Vagina (tissue), 2 donors: Measurements from ENCODE around the gene GPN2. TPM values are rescaled to one million over a fixed set of nuclear protein-coding genes. Genes with fewer than 3 reads are reported as not detected.

ENCODE experiments used
- DNase-seq, 2 donors: peaks; one replicate each; pipeline ENCODE4 v3.0.0-alpha.2; 2017; ENCODE audit errors: extremely low spot score in 2 of 2
- H3K27ac ChIP-seq: fragments of 200-600 bp; sonication (generic); one replicate; pipeline ENCODE4 v1.5.1; 2019
- H3K27me3 ChIP-seq: fragments of 200-600 bp; sonication (generic); one replicate; pipeline ENCODE4 v1.5.1; 2019
- H3K36me3 ChIP-seq, 2 donors: fragments of 200-600 bp; sonication (generic); one replicate each; pipeline ENCODE4 v1.5.1; 2017 to 2019
- H3K4me1 ChIP-seq: fragments of 200-600 bp; sonication (generic); one replicate; pipeline ENCODE4 v1.5.1; 2019
- H3K4me3 ChIP-seq, 2 donors: fragments of 200-600 bp; sonication (generic); 1 replicate in 1 of 2; 2 replicates in 1 of 2; pipeline ENCODE4 v1.5.1; 2016 to 2019
- H3K9me3 ChIP-seq: fragments of 200-600 bp; sonication (generic); one replicate; pipeline ENCODE4 v1.5.1; 2019
- POLR2A ChIP-seq, 2 donors: fragments of 450-650 bp; IDR thresholded peaks; one replicate each; pipeline ENCODE4 v1.6.1; 2017; ENCODE audit warnings: antibody characterized with exemption in 2 of 2, mild to moderate bottlenecking in 2 of 2, moderate library complexity in 2 of 2
- POLR2AphosphoS5 ChIP-seq, 2 donors: sonication (generic); formaldehyde crosslinking; IDR thresholded peaks; one replicate each; pipeline ENCODE4 v1.9.0; 2017; ENCODE audit warnings: antibody characterized with exemption in 2 of 2, mild to moderate bottlenecking in 2 of 2, low read depth in 1 of 2; ENCODE audit not compliant: insufficient read depth in 1 of 2
- intact Hi-C: fragments of 100-400 bp; cut with DNase I; formaldehyde crosslinking; loops from one replicate; pipeline ENCODE4 v1.15.1; 2023
- total RNA-seq: library from RNA; depleted of rRNA; stranded (reverse); fragments of >200 nt; gene quantifications from one replicate; pipeline ENCODE4 v1.2.3, GENCODE V29; 2016
- TF ChIP-seq, protein P1 (sequence below), 3 experiments: fragments of 450-650 bp in 2 of 3; fragments of 200-600 bp in 1 of 3; sonication (generic) in 1 of 3; IDR thresholded peaks; one replicate each; pipeline ENCODE4 v1.5.1; 2017 to 2019; ENCODE audit warnings: antibody characterized with exemption in 3 of 3, mild to moderate bottlenecking in 2 of 3, moderate library complexity in 2 of 3

GPN2 gene
- total RNA-seq = 11.5 TPM

DNA sequence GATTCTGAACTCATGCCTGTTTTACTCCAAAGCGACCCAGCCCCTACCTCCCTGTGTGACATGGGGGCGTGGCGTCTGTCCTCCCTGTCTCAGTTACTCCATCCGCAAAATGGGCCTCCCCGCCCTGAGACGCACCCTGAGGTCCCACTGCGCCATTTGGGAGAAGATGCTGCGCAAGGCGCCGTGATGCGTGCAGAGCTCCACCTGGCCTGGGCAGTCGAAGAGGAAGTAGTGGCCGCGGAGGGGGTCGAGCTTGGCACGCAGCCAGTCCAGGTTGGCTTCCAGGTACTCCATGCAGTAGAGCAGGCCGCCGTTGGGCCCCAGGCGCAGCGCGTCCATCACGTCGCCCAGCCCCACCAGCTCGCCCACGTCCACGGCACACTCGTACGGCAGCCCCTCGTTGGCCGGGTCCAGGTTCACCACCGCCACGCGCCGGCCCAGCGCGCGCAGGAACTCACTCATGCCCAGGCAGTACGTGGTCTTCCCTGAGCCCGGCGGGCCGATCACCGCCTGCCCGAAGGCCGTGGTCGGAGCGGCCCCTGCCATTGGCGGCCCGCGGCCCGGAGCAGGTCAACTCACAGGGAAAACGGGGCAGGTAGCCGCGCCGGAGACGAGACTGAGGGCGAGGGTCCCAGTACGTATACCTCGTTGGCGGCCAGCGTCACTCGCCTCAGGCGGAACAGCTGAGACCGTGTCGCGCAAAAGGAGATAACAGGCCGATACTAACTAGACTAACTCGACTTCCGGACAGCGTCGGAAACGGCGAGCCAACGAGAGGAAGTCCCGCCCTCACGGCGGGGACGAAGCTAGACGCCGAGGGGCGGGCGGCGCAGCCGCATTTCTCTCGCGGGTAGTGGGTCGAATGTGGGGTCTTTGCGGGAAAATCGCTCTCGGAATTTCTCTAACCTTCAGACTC, at the start of gene GPN2:
Gene GPN2 (minus strand): TSS at position 733 of the 916 bp plus-strand sequence. CDS start 187 bp downstream, at position 546.
- intact Hi-C loops = no loop called here
- Histone ChIP-seq H3K4me3 (peak within 1 kb of the TSS; percentile 77 to 81), H3K9me3 (no peaks in the 10 kb centered on the region), H3K4me1 (peaks cover 23% of the 10 kb centered on the region), H3K27ac (peak within 1 kb of the TSS; percentile 78), H3K27me3 (no peaks in the 10 kb centered on the region), H3K36me3 (peaks cover 3 to 59% of the 10 kb centered on the region in 2 donors)
- TF ChIP-seq, protein P1, sequence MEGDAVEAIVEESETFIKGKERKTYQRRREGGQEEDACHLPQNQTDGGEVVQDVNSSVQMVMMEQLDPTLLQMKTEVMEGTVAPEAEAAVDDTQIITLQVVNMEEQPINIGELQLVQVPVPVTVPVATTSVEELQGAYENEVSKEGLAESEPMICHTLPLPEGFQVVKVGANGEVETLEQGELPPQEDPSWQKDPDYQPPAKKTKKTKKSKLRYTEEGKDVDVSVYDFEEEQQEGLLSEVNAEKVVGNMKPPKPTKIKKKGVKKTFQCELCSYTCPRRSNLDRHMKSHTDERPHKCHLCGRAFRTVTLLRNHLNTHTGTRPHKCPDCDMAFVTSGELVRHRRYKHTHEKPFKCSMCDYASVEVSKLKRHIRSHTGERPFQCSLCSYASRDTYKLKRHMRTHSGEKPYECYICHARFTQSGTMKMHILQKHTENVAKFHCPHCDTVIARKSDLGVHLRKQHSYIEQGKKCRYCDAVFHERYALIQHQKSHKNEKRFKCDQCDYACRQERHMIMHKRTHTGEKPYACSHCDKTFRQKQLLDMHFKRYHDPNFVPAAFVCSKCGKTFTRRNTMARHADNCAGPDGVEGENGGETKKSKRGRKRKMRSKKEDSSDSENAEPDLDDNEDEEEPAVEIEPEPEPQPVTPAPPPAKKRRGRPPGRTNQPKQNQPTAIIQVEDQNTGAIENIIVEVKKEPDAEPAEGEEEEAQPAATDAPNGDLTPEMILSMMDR (IDR thresholded peaks at IDR 0.05) = no peak
- TF ChIP-seq POLR2A (IDR thresholded peaks at IDR 0.05) = no peak
- TF ChIP-seq POLR2AphosphoS5 (IDR thresholded peaks at IDR 0.05; ENCODE audit: insufficient read depth in 1 of 2, low read depth in 1 of 2) = peak; percentile 81 to 85
- DNase-seq = no peak

DNA sequence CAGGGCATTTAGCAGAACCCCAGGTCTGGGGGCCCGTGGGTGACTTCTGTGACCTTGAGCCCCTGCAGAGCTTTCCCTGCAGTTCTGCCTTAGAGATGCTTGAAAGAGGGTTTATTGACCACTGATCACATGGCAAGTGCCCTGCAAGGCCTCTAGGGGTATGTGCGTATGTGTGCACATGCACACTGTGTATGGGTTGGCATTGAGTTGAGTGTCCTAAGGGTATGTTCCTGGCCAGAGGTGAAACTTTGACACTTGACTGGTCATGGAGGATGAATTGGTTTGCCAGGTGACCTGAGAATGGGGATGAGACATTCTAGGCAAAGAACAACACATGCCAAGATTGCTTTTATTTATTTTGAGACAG, 48.6 kb upstream of the GPN2 start:
- H3K36me3 ChIP-seq = peaks cover 0 to 47% of the 10 kb centered on the region in 2 donors
- H3K27ac ChIP-seq = no peak overlapping the region
- no peaks in the 10 kb centered on the region for H3K9me3 ChIP-seq
- H3K4me1 ChIP-seq = no peaks in the 10 kb centered on the region
- no peak for DNase-seq
- H3K27me3 ChIP-seq = no peaks in the 10 kb centered on the region
- intact Hi-C loops = no loop called here
- TF ChIP-seq, protein P1 (IDR thresholded peaks at IDR 0.05) = no peak
- TF ChIP-seq POLR2A (IDR thresholded peaks at IDR 0.05) (no peak), POLR2AphosphoS5 (IDR thresholded peaks at IDR 0.05; ENCODE audit: insufficient read depth in 1 of 2, low read depth in 1 of 2) (no peak)
- H3K4me3 ChIP-seq = no peak overlapping the region

DNA sequence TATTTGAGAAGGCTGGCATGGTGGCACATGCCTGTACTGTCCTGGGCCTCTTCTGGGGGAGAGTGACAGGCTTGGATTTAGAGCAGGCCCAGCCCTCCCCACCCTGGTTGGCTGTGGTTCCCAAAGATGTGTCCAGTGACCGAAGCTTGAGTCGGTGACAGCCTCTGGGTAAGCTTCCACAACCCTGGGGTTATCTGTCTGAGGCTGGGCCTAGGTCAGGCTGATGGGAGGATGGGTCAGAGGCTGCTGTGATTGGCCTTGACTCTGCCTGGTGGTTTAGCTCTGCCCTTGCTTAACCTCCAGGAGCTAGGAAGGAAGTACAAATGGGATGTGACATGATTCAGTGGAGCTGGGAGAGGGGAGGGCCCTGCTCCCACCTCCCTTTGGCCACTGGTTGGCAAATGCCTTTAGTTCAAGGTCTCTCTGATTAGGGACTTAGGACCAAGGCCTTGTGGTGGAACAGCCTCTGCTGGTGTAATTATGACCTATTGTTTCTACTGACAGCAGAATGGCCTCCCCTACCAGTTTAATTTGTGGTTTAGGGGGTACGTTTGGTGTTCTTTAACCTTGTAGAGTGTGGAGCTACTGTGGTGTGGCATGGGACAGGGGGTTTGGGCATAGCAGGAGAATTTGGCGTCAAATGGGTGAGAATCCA, 48.0 kb upstream of the GPN2 start:
- TF ChIP-seq POLR2AphosphoS5 (IDR thresholded peaks at IDR 0.05; ENCODE audit: insufficient read depth in 1 of 2, low read depth in 1 of 2) (no peak), POLR2A (IDR thresholded peaks at IDR 0.05) (no peak)
- TF ChIP-seq, protein P1 (IDR thresholded peaks at IDR 0.05) = no peak
- intact Hi-C loops = no loop called here
- DNase-seq = no peak
- no peaks in the 10 kb centered on the region for H3K4me1 ChIP-seq
- H3K36me3 ChIP-seq = peaks cover 0 to 43% of the 10 kb centered on the region in 2 donors
- no peaks in the 10 kb centered on the region for H3K27me3 ChIP-seq
- no peaks in the 10 kb centered on the region for H3K9me3 ChIP-seq
- H3K27ac ChIP-seq = no peak overlapping the region
- no peak overlapping the region for H3K4me3 ChIP-seq

DNA sequence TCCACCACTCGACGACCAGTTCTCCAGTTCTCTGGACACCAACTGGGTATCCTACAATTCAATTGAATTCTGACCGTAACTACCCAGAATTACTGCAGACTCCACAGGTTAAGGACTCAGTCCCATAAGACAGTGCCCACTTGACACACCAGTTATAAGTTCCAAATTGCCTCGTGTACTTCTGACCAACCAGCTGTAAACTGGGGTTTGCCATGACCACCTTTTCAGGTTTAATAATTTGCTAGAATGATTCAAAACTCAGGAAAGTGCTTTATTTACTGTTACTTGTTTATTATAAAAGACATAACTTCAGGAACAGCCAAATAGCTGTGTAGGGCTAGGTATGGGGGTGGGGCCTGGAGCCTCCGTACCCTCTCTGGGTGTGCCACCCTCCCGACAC, 46.7 kb upstream of the GPN2 start:
- H3K27me3 ChIP-seq = no peaks in the 10 kb centered on the region
- H3K4me3 ChIP-seq = no peak overlapping the region
- DNase-seq = no peak
- TF ChIP-seq POLR2A (IDR thresholded peaks at IDR 0.05) (no peak), POLR2AphosphoS5 (IDR thresholded peaks at IDR 0.05; ENCODE audit: insufficient read depth in 1 of 2, low read depth in 1 of 2) (no peak)
- TF ChIP-seq, protein P1 (IDR thresholded peaks at IDR 0.05) = no peak
- no peaks in the 10 kb centered on the region for H3K4me1 ChIP-seq
- intact Hi-C loops = no loop called here
- H3K36me3 ChIP-seq = peaks cover 0 to 35% of the 10 kb centered on the region in 2 donors
- H3K27ac ChIP-seq = no peak overlapping the region
- H3K9me3 ChIP-seq = no peaks in the 10 kb centered on the region
